Cerebellar nuclear complex (tissue), 1 donor: ENCODE data around the gene TENM4.

ENCODE experiments used
- DNase-seq, 2 experiments: peaks; one replicate each; lab custom pipeline; 2025; lab: John Stamatoyannopoulos, UW

The TENM4 gene

DNA sequence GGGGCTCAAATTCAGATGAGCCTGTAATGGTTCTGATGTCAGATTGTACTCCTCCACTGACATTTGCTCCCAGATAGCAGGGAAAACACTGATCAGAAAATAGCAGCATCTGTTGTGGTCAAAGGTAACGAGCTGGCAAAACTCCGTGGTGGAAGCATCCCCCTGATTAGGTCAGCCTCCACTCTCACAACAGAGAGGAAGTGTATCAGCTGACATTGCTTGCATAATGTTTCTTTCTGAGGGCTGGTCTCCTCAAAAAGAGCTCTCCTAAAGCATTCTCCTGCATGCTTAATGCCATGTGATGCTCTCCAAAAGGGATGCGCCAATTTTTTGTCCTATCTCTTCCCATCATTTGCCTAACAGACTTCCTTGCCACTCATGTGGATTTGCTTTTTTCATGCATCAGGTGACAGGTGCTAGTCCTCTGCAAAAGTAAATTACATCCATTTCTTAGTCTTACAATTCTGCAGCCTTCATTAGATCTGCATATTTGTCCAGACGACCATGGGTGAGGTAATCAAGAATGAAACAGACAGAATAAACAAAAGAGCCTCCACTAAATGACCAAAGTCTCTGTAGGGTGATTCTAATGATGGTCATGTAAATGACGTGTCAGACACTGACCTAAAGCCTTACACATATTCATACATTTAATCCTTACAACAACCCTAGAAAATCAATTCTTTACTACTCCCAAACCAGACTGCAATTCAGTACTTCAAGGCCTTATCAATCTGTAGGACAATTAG is 6.4 kb upstream of the TENM4 start:
- DNase-seq: no peak

DNA sequence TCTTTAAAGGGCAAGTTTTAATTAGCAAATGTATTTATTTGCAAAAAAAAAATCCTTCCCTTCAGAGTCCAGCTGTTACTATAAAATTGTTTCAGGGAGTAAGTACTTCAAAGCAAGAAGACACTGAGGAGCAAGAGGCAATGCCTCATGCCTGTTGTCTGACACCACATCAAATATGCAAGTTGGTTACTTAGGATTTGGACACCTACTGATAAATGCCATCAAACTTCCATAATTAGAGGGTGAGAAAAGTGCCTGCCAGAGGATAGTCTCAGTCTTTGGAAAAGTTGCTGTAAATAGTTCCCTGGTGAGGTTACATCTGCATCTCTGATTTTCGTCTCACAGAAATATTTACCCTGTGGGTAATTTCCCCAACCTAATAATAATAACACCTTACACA is 4.1 kb upstream of the TENM4 start:
- DNase-seq: no peak

- no peak for DNase-seq
Observed at GRCh38 chr11:79441461-79441875, 638 bp upstream of the TENM4 start.

DNA sequence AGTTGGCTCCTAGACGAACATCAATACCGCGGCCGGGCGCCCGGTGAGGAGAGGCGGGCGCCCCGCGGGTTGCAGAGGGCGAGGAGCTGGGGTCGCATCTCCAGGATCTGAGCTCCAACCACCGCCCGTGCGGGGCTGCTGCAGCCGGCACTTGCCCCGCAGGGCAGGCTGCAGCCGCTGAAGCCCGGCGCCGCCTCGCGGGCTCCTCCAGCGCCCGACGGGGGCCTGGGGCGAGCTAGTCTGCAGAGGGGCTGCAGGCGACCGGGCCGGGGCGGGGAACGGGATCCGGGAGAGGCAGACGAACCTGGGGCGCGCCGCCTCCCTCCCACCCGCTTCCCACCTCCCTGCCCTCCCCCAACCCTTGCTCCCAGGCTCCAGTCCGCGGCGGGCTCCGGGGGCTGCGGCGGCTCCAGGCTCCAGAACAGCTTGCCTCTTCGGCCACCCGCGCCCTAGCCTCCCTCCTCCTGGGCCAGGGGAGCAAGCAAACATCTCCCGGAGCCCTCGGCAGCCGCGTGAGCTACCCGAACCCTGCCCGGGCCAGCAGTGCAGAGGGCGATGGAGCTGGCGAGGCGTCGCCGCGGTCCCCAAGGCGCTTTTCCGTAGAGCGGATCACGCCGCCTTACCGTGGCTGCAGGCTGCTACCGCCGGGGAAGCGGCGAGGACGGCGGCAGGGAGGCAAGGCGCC is 802 bp downstream of the TENM4 start:
- DNase-seq: no peak

GRCh38 chr11:79439410-79439885 is 1.4 kb downstream of the TENM4 start:
- DNase-seq: no peak

GRCh38 chr11:79438631-79439409 is 2.0 kb downstream of the TENM4 start:
- DNase-seq: no peak

- no peak for DNase-seq
Observed at GRCh38 chr11:79437981-79438630, 2.7 kb downstream of the TENM4 start.

- no peak for DNase-seq
Observed at GRCh38 chr11:79437278-79437980, 3.4 kb downstream of the TENM4 start.

- DNase-seq: no peak
Observed at GRCh38 chr11:79436919-79437277, 3.9 kb downstream of the TENM4 start.

DNA sequence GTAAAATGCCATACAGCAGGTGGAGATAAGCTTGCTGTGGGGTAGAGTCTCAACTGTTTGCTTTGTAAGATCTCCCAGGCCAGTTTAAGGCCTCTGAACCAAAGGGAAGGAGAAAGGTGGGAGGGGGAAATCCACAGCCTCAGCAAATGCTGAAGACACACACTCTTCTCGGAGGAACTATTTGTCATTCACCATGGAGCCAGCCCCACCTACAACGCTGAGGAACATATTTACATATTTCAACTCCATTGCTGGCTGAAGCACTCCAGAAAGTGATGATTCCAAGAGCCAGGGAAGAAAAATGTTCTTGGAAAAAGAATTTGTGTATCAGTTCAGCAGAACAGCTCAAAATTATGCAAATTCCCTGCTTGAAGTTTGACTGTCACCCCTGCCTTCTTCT is 6.5 kb downstream of the TENM4 start:
- DNase-seq: no peak

DNA sequence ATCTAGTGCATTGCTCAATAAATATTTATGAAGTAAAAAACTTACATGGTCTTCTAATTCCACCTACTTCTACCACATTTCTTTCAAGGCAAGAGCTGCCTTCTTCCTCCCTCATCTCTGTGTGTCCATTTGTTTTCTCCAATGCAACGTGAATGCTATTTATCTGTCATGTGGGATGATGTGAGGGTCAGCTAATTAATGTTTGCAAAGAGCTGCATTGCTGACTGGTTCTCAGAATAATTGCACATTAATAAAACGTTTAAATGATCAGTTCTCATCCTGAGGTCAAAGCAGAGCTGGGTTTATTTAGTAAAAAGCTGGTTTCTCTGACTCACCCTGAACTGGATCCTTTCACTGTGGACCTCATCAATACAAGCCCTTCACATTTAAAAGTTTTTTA is 8.7 kb downstream of the TENM4 start:
- DNase-seq: no peak

DNA sequence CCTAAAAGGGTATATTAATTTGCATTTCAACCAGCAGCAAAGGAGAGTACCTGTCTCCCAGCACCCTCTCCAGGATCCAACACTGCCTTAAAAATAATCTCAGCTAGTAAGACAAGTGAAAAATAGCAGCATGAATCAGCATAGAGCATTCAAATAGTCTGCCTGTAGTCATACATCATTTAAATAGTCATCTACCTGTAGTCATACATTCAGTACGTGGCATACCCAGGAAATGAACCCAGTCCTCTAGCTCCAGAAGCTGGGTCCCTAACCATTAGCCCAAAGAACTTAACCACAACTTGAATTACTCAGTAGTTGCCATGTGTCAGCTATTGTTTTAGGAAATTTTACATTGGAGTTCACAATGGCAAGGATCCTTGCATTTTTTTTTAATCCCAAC is 9.3 kb downstream of the TENM4 start:
- no peak for DNase-seq

GRCh38 chr11:79430280-79430679 is 10.6 kb downstream of the TENM4 start:
- DNase-seq: no peak

DNA sequence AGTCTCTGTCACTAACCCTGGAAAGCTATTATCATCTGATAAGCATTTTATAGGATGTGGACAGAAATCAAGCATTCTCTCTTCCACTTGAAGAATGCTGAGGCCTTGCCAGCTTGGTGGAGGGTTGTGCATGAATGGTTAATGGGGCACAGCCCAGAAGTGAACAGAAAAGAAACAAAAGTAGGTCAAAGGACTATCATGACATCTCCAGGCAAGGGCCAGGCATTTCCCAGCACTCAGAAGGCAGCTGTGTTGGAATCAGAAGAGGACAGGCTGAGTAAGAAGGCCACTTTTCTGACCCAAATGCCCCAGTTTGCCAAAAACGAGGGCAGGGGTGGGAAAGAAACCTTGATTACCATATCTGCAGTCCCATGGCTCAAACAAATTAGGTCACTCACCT is 12.4 kb downstream of the TENM4 start:
- no peak for DNase-seq

GRCh38 chr11:79427611-79428327 is 13.1 kb downstream of the TENM4 start:
- DNase-seq: no peak

GRCh38 chr11:79427126-79427525 is 13.7 kb downstream of the TENM4 start:
- no peak for DNase-seq

- DNase-seq: no peak
Observed at GRCh38 chr11:79425463-79425862, 15.4 kb downstream of the TENM4 start.

DNA sequence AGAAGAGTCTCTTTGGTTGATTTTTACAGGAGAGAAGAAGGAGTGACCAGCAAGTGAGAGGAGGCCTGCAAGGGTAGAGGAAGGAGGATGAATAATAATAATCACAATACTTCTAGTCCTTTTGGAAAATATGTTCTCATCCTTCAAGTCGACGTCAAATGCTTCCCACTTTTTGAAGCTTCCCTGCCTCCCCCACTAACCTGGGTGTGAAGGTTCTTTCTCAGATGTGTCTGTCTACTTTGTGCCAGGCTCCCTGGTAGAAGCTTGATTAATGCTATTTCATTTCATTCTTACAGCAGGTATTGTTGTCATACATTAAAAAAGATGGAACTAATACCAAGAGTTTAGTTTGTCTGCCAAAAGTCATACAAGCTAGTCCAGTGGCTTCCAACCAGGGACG is 17.1 kb downstream of the TENM4 start:
- no peak for DNase-seq

- no peak for DNase-seq
Observed at GRCh38 chr11:79422866-79423265, 18.0 kb downstream of the TENM4 start.

DNA sequence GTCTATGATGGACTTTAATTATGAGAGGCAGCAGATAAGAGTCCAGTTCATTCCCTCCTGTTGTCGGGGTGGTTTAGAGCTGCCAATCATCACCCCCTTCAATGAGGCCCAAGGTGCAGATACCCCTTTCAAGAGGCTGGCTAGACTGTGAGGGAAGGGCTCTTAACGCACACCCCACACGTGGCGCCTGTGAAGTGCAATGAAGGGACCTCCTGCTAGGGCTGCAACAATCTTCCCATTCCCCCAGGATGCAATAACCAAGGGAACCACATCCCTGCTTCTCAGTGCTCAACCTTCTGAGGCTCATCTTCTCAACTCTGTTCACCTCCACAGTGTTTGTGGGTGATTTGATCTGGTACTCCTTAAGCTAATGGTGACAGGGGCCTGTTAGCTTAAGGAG is 19.0 kb downstream of the TENM4 start:
- no peak for DNase-seq

GRCh38 chr11:79419120-79419519 is 21.7 kb downstream of the TENM4 start:
- no peak for DNase-seq
